Left ventricle myocardium inferior (tissue), 1 donor: ENCODE measurements around the gene NEURL1. TPM values are rescaled to one million over a fixed set of nuclear protein-coding genes. Genes with fewer than 3 reads are reported as not detected.

Source experiments
- DNase-seq: peaks from one replicate; pipeline ENCODE4 v3.0.0-alpha.2; 2020
- H3K27ac ChIP-seq: fragments of 200-600 bp; replicated peaks from 2 replicates; pipeline ENCODE4 v1.8.0; 2021
- H3K27me3 ChIP-seq: fragments of 200-600 bp; 2 replicates; pipeline ENCODE4 v1.8.0; 2021; ENCODE audit warnings: low read depth
- H3K36me3 ChIP-seq: fragments of 200-600 bp; 2 replicates; pipeline ENCODE4 v1.8.0; 2021
- H3K4me1 ChIP-seq: fragments of 200-600 bp; 2 replicates; pipeline ENCODE4 v1.8.0; 2021
- H3K4me3 ChIP-seq: fragments of 200-600 bp; 2 replicates; pipeline ENCODE4 v1.8.0; 2021; ENCODE audit warnings: mild to moderate bottlenecking, moderate library complexity
- H3K9me3 ChIP-seq: fragments of 200-600 bp; replicated peaks from 2 replicates; pipeline ENCODE4 v1.8.0; 2021
- CTCF ChIP-seq: fragments of 200-600 bp; IDR thresholded peaks from 2 replicates; pipeline ENCODE4 v1.8.0; 2021; ENCODE audit warnings: antibody characterized with exemption, mild to moderate bottlenecking, borderline replicate concordance
- intact Hi-C: fragments of 100-400 bp; cut with micrococcal nuclease; formaldehyde crosslinking; loops from one replicate; pipeline ENCODE4 v1.11.0; 2022
- total RNA-seq: library from RNA; stranded (reverse); fragmentation: NEBNext Ultra II Directional; extraction: Animal tissue kit (Norgen Biotek cat#: 25700); gene quantifications from one replicate; pipeline ENCODE4 v1.2.1, GENCODE V29; 2021
- donor health status: DM: no; HTN: yes; CAD: no; lungs with severe emphysema.

NEURL1 gene
- total RNA-seq, 1 donor from 2014 or later, result 0.14 TPM

GRCh38 chr10:103597003-103597402 lies 103.5 kb downstream of the NEURL1 start:
- Histone ChIP-seq H3K27me3 (no peaks in the 10 kb centered on the region), H3K9me3 (no peaks in the 10 kb centered on the region), H3K27ac (peak overlapping the region; percentile 22), H3K36me3 (peaks cover 12% of the 10 kb centered on the region), H3K4me3 (no peak overlapping the region), H3K4me1 (peaks cover 25% of the 10 kb centered on the region)
- DNase-seq, result no peak
- no peak for TF ChIP-seq CTCF
- intact Hi-C loops, result loop anchor here (5.0 kb wide), 1 partner anchor 90 kb away; no protein-coding TSS in a partner anchor

GRCh38 chr10:103598654-103599115 lies 105.2 kb downstream of the NEURL1 start:
- H3K27me3 ChIP-seq, result no peaks in the 10 kb centered on the region
- peaks cover 25% of the 10 kb centered on the region for H3K4me1 ChIP-seq
- H3K4me3 ChIP-seq, result no peak overlapping the region
- H3K27ac ChIP-seq, result peak overlapping the region; percentile 40
- DNase-seq, result no peak
- no peaks in the 10 kb centered on the region for H3K9me3 ChIP-seq
- peaks cover 28% of the 10 kb centered on the region for H3K36me3 ChIP-seq
- intact Hi-C loops, result loop anchor here (5.0 kb wide), 1 partner anchor 89 kb away; no protein-coding TSS in a partner anchor
- peak; percentile 71 for TF ChIP-seq CTCF

GRCh38 chr10:103599211-103599610 lies 105.7 kb downstream of the NEURL1 start:
- DNase-seq, result no peak
- no peaks in the 10 kb centered on the region for H3K27me3 ChIP-seq
- intact Hi-C loops, result loop anchor here (5.0 kb wide), 1 partner anchor 88 kb away; no protein-coding TSS in a partner anchor
- peaks cover 32% of the 10 kb centered on the region for H3K36me3 ChIP-seq
- H3K27ac ChIP-seq, result peak overlapping the region; percentile 40
- no peaks in the 10 kb centered on the region for H3K9me3 ChIP-seq
- no peak for TF ChIP-seq CTCF
- H3K4me3 ChIP-seq, result no peak overlapping the region
- peaks cover 25% of the 10 kb centered on the region for H3K4me1 ChIP-seq

- no peaks in the 10 kb centered on the region for H3K9me3 ChIP-seq
- peaks cover 25% of the 10 kb centered on the region for H3K4me1 ChIP-seq
- H3K27ac ChIP-seq, result no peak overlapping the region
- H3K4me3 ChIP-seq, result no peak overlapping the region
- H3K27me3 ChIP-seq, result no peaks in the 10 kb centered on the region
- H3K36me3 ChIP-seq, result peaks cover 37% of the 10 kb centered on the region
- intact Hi-C loops, result loop anchor here (5.0 kb wide), 1 partner anchor 87 kb away; no protein-coding TSS in a partner anchor
- no peak for DNase-seq
- TF ChIP-seq CTCF, result no peak
Observed at GRCh38 chr10:103599907-103600306, 106.4 kb downstream of the NEURL1 start.

- intact Hi-C loops, result no loop called here
- Histone ChIP-seq H3K27me3 (no peaks in the 10 kb centered on the region), H3K4me1 (peaks cover 25% of the 10 kb centered on the region)
Observed at GRCh38 chr10:103600325-103600724, 106.8 kb downstream of the NEURL1 start.

More at GRCh38 chr10:103600325-103600724, 106.8 kb downstream of the NEURL1 start:
- Histone ChIP-seq H3K36me3 (peaks cover 37% of the 10 kb centered on the region), H3K9me3 (no peaks in the 10 kb centered on the region), H3K4me3 (no peak overlapping the region), H3K27ac (no peak overlapping the region)
- DNase-seq, result no peak
- no peak for TF ChIP-seq CTCF
